Stimulated activated effector memory CD8-positive, alpha-beta T cell treated with anti-CD3 and anti-CD28 coated beads, Interleukin-12 subunit alpha, Interleukin-12 subunit beta, amount 100 ng/mL, for 72 hours (primary cell): ENCODE measurements around the gene ISCA2.

Experiments used
- ATAC-seq: fragments of 150-1000 bp; cut with Tn5 transposase; 2 replicates; pipeline ENCODE4 v1.10.0; 2021
- DNase-seq, 2 donors: peaks; one replicate each; pipeline ENCODE4 v3.0.0; 2021 to 2022; ENCODE audit warnings: low spot score in 2 of 2
- H3K27ac Mint-ChIP-seq: one replicate; pipeline ENCODE4 v1.8.0; 2022; ENCODE audit warnings: mild to moderate bottlenecking, mixed read lengths
- H3K36me3 Mint-ChIP-seq: one replicate; pipeline ENCODE4 v1.8.0; 2022; ENCODE audit warnings: mild to moderate bottlenecking, mixed read lengths
- H3K4me1 Mint-ChIP-seq: one replicate; pipeline ENCODE4 v1.8.0; 2022; ENCODE audit warnings: mixed read lengths
- H3K4me3 Mint-ChIP-seq: one replicate; pipeline ENCODE4 v1.8.0; 2022; ENCODE audit warnings: mild to moderate bottlenecking, mixed read lengths
- H3K9me3 Mint-ChIP-seq: one replicate; pipeline ENCODE4 v1.8.0; 2022; ENCODE audit warnings: mixed read lengths

Gene ISCA2

GRCh38 chr14:74510223-74510931, 16.8 kb downstream of the ISCA2 start:
- H3K4me3 Mint-ChIP-seq, result no peak overlapping the region
- no peak overlapping the region for H3K27ac Mint-ChIP-seq
- ATAC-seq (no peak), DNase-seq (no peak)
- H3K36me3 Mint-ChIP-seq, result no peaks in the 10 kb centered on the region
- peaks cover 11% of the 10 kb centered on the region for H3K4me1 Mint-ChIP-seq
- H3K9me3 Mint-ChIP-seq, result no peaks in the 10 kb centered on the region

- H3K27ac Mint-ChIP-seq, result no peak overlapping the region
- ATAC-seq, result no peak
- no peak for DNase-seq
- H3K36me3 Mint-ChIP-seq, result no peaks in the 10 kb centered on the region
- H3K4me3 Mint-ChIP-seq, result no peak overlapping the region
- no peaks in the 10 kb centered on the region for H3K9me3 Mint-ChIP-seq
- H3K4me1 Mint-ChIP-seq, result peaks cover 11% of the 10 kb centered on the region
These were observed 17.4 kb downstream of the ISCA2 start for GRCh38 chr14:74510959-74511409.

GRCh38 chr14:74511966-74512830, 18.6 kb downstream of the ISCA2 start:
- H3K4me1 Mint-ChIP-seq, result peaks cover 11% of the 10 kb centered on the region
- H3K27ac Mint-ChIP-seq, result no peak overlapping the region
- no peak for DNase-seq
- ATAC-seq, result no peak
- no peaks in the 10 kb centered on the region for H3K9me3 Mint-ChIP-seq
- no peak overlapping the region for H3K4me3 Mint-ChIP-seq
- H3K36me3 Mint-ChIP-seq, result no peaks in the 10 kb centered on the region

- ATAC-seq (no peak), DNase-seq (no peak)
- H3K36me3 Mint-ChIP-seq, result no peaks in the 10 kb centered on the region
- H3K27ac Mint-ChIP-seq, result no peak overlapping the region
- no peaks in the 10 kb centered on the region for H3K9me3 Mint-ChIP-seq
- H3K4me3 Mint-ChIP-seq, result no peak overlapping the region
- peaks cover 11% of the 10 kb centered on the region for H3K4me1 Mint-ChIP-seq
These were observed 20.9 kb downstream of the ISCA2 start for GRCh38 chr14:74514471-74514941.

GRCh38 chr14:74515891-74516412, 22.4 kb downstream of the ISCA2 start:
- ATAC-seq, result no peak
- no peak for DNase-seq
- peaks cover 11% of the 10 kb centered on the region for H3K4me1 Mint-ChIP-seq
- H3K36me3 Mint-ChIP-seq, result no peaks in the 10 kb centered on the region
- no peaks in the 10 kb centered on the region for H3K9me3 Mint-ChIP-seq
- H3K27ac Mint-ChIP-seq, result no peak overlapping the region
- no peak overlapping the region for H3K4me3 Mint-ChIP-seq

GRCh38 chr14:74516451-74517160, 23.0 kb downstream of the ISCA2 start:
- no peaks in the 10 kb centered on the region for H3K9me3 Mint-ChIP-seq
- DNase-seq, result no peak
- no peak overlapping the region for H3K27ac Mint-ChIP-seq
- no peaks in the 10 kb centered on the region for H3K36me3 Mint-ChIP-seq
- H3K4me3 Mint-ChIP-seq, result no peak overlapping the region
- no peak for ATAC-seq
- peaks cover 11% of the 10 kb centered on the region for H3K4me1 Mint-ChIP-seq

- Mint-ChIP-seq H3K4me1 (peaks cover 11% of the 10 kb centered on the region), H3K4me3 (no peak overlapping the region), H3K9me3 (no peaks in the 10 kb centered on the region), H3K27ac (no peak overlapping the region), H3K36me3 (no peaks in the 10 kb centered on the region)
- ATAC-seq (no peak), DNase-seq (no peak)
These were observed 24.2 kb downstream of the ISCA2 start for GRCh38 chr14:74517731-74518130.

- Mint-ChIP-seq H3K36me3 (no peaks in the 10 kb centered on the region), H3K4me1 (peaks cover 11% of the 10 kb centered on the region), H3K9me3 (no peaks in the 10 kb centered on the region), H3K27ac (no peak overlapping the region), H3K4me3 (no peak overlapping the region)
- ATAC-seq, result no peak
- DNase-seq, result no peak
These were observed 24.7 kb downstream of the ISCA2 start for GRCh38 chr14:74518221-74518620.

- DNase-seq, result no peak
- no peaks in the 10 kb centered on the region for H3K36me3 Mint-ChIP-seq
- H3K4me1 Mint-ChIP-seq, result peaks cover 9% of the 10 kb centered on the region
- H3K27ac Mint-ChIP-seq, result no peak overlapping the region
- no peak overlapping the region for H3K4me3 Mint-ChIP-seq
- no peak for ATAC-seq
- H3K9me3 Mint-ChIP-seq, result no peaks in the 10 kb centered on the region
These were observed 25.9 kb downstream of the ISCA2 start for GRCh38 chr14:74519316-74520074.

GRCh38 chr14:74521756-74522155, 28.2 kb downstream of the ISCA2 start:
- no peak overlapping the region for H3K4me3 Mint-ChIP-seq
- H3K9me3 Mint-ChIP-seq, result no peaks in the 10 kb centered on the region
- no peak overlapping the region for H3K27ac Mint-ChIP-seq
- H3K4me1 Mint-ChIP-seq, result peaks cover 5% of the 10 kb centered on the region
- no peak for ATAC-seq
- H3K36me3 Mint-ChIP-seq, result no peaks in the 10 kb centered on the region
- no peak for DNase-seq

- no peak overlapping the region for H3K4me3 Mint-ChIP-seq
- peaks cover 5% of the 10 kb centered on the region for H3K4me1 Mint-ChIP-seq
- no peak overlapping the region for H3K27ac Mint-ChIP-seq
- no peak for DNase-seq
- no peak for ATAC-seq
- no peaks in the 10 kb centered on the region for H3K9me3 Mint-ChIP-seq
- no peaks in the 10 kb centered on the region for H3K36me3 Mint-ChIP-seq
These were observed 29.2 kb downstream of the ISCA2 start for GRCh38 chr14:74522740-74523139.

GRCh38 chr14:74524076-74524811, 30.7 kb downstream of the ISCA2 start:
- ATAC-seq (no peak), DNase-seq (no peak)
- Mint-ChIP-seq H3K36me3 (no peaks in the 10 kb centered on the region), H3K9me3 (no peaks in the 10 kb centered on the region), H3K27ac (no peak overlapping the region), H3K4me1 (no peaks in the 10 kb centered on the region), H3K4me3 (no peak overlapping the region)

GRCh38 chr14:74524812-74525135, 31.2 kb downstream of the ISCA2 start:
- H3K9me3 Mint-ChIP-seq, result no peaks in the 10 kb centered on the region
- ATAC-seq, result no peak
- no peaks in the 10 kb centered on the region for H3K36me3 Mint-ChIP-seq
- H3K4me1 Mint-ChIP-seq, result no peaks in the 10 kb centered on the region
- no peak for DNase-seq
- H3K27ac Mint-ChIP-seq, result no peak overlapping the region
- H3K4me3 Mint-ChIP-seq, result no peak overlapping the region

GRCh38 chr14:74525361-74525851, 31.8 kb downstream of the ISCA2 start:
- DNase-seq, result no peak
- H3K36me3 Mint-ChIP-seq, result no peaks in the 10 kb centered on the region
- no peaks in the 10 kb centered on the region for H3K4me1 Mint-ChIP-seq
- H3K4me3 Mint-ChIP-seq, result no peak overlapping the region
- no peak overlapping the region for H3K27ac Mint-ChIP-seq
- H3K9me3 Mint-ChIP-seq, result no peaks in the 10 kb centered on the region
- ATAC-seq, result no peak
